ENCODE measurements around the gene TENM4.

TENM4 gene

DNA sequence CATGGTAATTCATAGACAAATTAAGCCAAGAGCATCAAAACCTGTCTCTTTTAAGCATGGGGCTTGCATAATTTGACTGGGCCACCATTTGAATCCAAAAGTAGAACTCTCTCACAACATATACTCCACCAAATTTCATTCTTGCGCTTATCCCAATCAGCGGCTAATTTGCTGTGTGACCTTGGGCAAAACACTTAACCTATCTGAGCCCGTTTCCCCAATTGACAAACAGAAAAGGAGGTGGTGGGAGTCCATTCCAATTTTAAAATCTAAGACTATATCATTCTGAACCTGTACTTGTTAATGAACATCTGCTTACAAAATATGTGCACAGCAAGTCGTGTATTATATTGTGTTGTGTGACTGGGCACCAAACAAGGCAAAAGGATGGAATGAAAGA is 528.1 kb downstream of the TENM4 start:
- Mint-ChIP-seq H3K36me3 (ENCODE audit: insufficient read depth) (no peaks in the 10 kb centered on the region), H3K9me3 (peaks cover 6% of the 10 kb centered on the region), H3K4me1 (no peaks in the 10 kb centered on the region), H3K4me3 (no peak overlapping the region), H3K27me3 (no peaks in the 10 kb centered on the region), H3K27ac (ENCODE audit: low read depth) (no peak overlapping the region)
- no peak for ATAC-seq (replicated peaks; ENCODE audit: extremely low read depth, poor library complexity, severe bottlenecking)
- no peak for DNase-seq (ENCODE audit: low spot score in 2 of 2)

- no peak for ATAC-seq (replicated peaks; ENCODE audit: extremely low read depth, poor library complexity, severe bottlenecking)
- no peaks in the 10 kb centered on the region for H3K4me1 Mint-ChIP-seq
- no peaks in the 10 kb centered on the region for H3K27me3 Mint-ChIP-seq
- no peak for DNase-seq (ENCODE audit: low spot score in 2 of 2)
- no peak overlapping the region for H3K4me3 Mint-ChIP-seq
- peaks cover 6% of the 10 kb centered on the region for H3K9me3 Mint-ChIP-seq
- H3K27ac Mint-ChIP-seq (ENCODE audit: low read depth): no peak overlapping the region
- no peaks in the 10 kb centered on the region for H3K36me3 Mint-ChIP-seq (ENCODE audit: insufficient read depth)
Measured at GRCh38 chr11:78910322-78910721, 530.5 kb downstream of the TENM4 start.

DNA sequence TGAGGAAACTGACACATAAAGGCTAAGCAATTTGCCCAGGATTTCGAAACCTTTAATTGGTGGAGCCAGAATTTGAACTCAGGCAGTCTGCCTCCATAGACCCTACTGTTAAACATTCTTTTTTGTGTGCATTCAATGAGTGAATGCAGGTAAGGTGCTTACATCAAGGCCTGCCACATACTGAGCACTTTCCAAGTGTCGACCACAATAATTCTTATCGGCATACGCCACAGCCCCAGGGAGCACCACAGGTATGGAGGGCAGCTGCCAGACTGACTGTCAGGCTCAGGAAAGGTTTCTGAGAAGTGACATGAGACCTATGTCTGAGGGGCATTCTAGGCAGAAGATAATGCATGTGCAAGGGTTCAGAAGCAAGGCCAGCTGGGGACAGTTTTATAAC is 531.4 kb downstream of the TENM4 start:
- H3K4me3 Mint-ChIP-seq: no peak overlapping the region

DNA sequence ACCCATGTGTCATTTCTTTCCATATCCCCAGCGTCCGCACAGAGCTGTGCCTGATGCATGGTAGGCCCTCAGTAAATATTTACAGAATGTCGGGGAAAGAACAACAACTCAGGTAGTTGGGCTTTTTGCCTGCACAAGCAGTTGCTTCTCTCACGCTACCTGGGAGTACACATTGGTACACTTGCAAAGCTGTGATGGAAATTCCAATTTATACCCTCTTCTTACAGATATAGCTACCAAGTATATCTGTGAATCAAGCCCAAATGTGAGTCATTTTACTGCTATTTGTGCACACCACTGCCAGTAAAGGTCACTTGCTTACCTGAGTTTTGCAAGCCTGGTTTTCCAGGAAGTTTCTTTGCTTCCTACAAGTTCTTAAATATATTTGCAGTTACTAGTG is 533.2 kb downstream of the TENM4 start:
- Mint-ChIP-seq H3K27me3 (peaks cover 3% of the 10 kb centered on the region), H3K9me3 (no peaks in the 10 kb centered on the region), H3K36me3 (ENCODE audit: insufficient read depth) (no peaks in the 10 kb centered on the region), H3K4me3 (no peak overlapping the region), H3K4me1 (no peaks in the 10 kb centered on the region), H3K27ac (ENCODE audit: low read depth) (no peak overlapping the region)
- DNase-seq (ENCODE audit: low spot score in 2 of 2) (no peak), ATAC-seq (replicated peaks; ENCODE audit: extremely low read depth, poor library complexity, severe bottlenecking) (no peak)

More for the DNA sequence above, 531.4 kb downstream of the TENM4 start:
- DNase-seq (ENCODE audit: low spot score in 2 of 2): no peak
- Mint-ChIP-seq H3K27me3 (no peaks in the 10 kb centered on the region), H3K4me1 (no peaks in the 10 kb centered on the region), H3K27ac (ENCODE audit: low read depth) (no peak overlapping the region), H3K9me3 (peaks cover 6% of the 10 kb centered on the region), H3K36me3 (ENCODE audit: insufficient read depth) (no peaks in the 10 kb centered on the region)
- ATAC-seq (replicated peaks; ENCODE audit: extremely low read depth, poor library complexity, severe bottlenecking): no peak

- no peaks in the 10 kb centered on the region for H3K4me1 Mint-ChIP-seq
- H3K36me3 Mint-ChIP-seq (ENCODE audit: insufficient read depth): no peaks in the 10 kb centered on the region
- no peak overlapping the region for H3K4me3 Mint-ChIP-seq
- ATAC-seq (replicated peaks; ENCODE audit: extremely low read depth, poor library complexity, severe bottlenecking) (no peak), DNase-seq (ENCODE audit: low spot score in 2 of 2) (no peak)
- H3K27ac Mint-ChIP-seq (ENCODE audit: low read depth): no peak overlapping the region
- peaks cover 14% of the 10 kb centered on the region for H3K27me3 Mint-ChIP-seq
- no peaks in the 10 kb centered on the region for H3K9me3 Mint-ChIP-seq
Measured at GRCh38 chr11:78906566-78906965, 534.3 kb downstream of the TENM4 start.

DNA sequence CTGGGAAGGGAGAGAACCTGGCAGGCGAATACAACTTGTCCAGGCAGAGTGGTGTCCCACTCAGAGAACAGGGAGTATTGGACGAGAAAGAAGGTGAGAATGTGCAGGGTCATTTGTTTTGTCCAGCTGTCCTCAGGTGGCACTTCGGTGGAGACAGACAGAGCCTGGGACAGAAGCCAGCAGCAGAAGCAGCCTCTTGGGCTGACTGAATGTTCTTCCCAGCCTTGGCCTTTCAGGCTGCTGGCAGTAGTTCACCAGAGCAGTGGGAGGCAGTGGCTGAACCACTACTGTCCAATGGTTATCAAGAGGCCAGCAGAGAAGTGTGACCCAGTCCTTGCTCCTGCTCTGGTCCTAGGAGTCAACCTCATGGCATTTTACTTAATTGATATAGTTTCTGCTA is 535.1 kb downstream of the TENM4 start:
- no peak overlapping the region for H3K4me3 Mint-ChIP-seq
- ATAC-seq (replicated peaks; ENCODE audit: extremely low read depth, poor library complexity, severe bottlenecking): no peak

DNA sequence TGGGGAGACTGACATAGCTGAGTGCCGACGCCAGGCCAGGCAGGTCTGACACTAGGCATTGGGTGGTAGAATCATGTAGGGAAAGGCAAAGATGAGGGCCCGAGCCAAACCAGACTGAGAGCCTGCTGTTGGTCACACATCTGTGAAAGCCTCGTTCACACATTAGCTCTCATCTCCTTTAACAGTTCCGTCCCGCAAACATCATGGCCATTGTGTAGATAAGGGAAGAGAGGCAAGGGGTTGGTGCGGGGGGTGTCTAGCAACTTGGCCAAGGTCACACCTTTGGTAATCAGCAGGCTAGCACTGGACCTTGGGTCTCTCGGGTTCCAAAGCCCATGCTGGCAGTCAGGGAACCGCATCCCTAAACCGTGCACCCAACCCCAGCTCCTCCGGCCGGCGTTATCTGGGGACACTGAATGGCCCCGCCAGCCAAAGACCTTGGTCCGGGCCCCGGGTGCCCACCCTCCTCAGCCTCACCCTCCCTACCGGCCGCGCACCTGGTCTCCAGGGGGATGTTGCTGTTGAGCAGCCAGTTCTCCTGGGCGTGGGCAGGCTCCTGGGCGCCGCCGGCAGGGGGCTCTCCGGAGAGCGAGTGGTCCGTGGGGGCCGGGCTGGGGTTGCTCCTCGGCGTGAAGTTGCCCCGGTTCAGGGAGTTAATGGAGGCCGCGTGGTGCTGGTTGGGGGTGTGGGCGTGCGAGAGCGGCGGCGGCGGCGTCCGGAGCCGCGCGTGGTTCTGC is 537.9 kb downstream of the TENM4 start:
- Mint-ChIP-seq H3K36me3 (ENCODE audit: insufficient read depth) (no peaks in the 10 kb centered on the region), H3K9me3 (no peaks in the 10 kb centered on the region), H3K27ac (ENCODE audit: low read depth) (no peak overlapping the region), H3K4me3 (no peak overlapping the region), H3K4me1 (no peaks in the 10 kb centered on the region), H3K27me3 (peaks cover 15% of the 10 kb centered on the region)
- DNase-seq (ENCODE audit: low spot score in 2 of 2): no peak
- no peak for ATAC-seq (replicated peaks; ENCODE audit: extremely low read depth, poor library complexity, severe bottlenecking)

More for the DNA sequence above, 535.1 kb downstream of the TENM4 start:
- no peak for DNase-seq (ENCODE audit: low spot score in 2 of 2)
- Mint-ChIP-seq H3K4me1 (no peaks in the 10 kb centered on the region), H3K27me3 (peaks cover 15% of the 10 kb centered on the region), H3K27ac (ENCODE audit: low read depth) (no peak overlapping the region), H3K9me3 (no peaks in the 10 kb centered on the region), H3K36me3 (ENCODE audit: insufficient read depth) (no peaks in the 10 kb centered on the region)

DNA sequence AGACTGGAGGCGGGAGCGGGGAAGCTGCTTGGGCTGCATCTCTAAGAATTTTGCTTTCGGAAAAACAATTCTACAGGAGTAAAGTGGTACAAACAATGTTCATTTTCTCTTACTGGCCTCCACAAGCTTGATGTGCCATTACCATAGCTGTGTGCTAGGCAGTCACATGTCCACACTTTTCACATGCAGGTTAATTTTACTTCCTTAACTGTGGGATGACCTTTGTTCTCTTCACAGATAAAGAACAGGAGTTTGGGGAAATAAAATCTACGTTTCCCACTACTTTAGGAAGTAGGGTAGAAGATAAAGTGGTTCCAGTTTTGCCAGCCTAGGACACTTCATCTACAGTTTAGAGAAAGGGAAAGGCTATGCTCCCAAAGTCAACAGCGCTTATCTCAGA is 539.0 kb downstream of the TENM4 start:
- Mint-ChIP-seq H3K27ac (ENCODE audit: low read depth) (no peak overlapping the region), H3K27me3 (peaks cover 15% of the 10 kb centered on the region), H3K36me3 (ENCODE audit: insufficient read depth) (no peaks in the 10 kb centered on the region), H3K4me3 (no peak overlapping the region), H3K4me1 (no peaks in the 10 kb centered on the region), H3K9me3 (no peaks in the 10 kb centered on the region)
- ATAC-seq (replicated peaks; ENCODE audit: extremely low read depth, poor library complexity, severe bottlenecking) (no peak), DNase-seq (ENCODE audit: low spot score in 2 of 2) (no peak)

DNA sequence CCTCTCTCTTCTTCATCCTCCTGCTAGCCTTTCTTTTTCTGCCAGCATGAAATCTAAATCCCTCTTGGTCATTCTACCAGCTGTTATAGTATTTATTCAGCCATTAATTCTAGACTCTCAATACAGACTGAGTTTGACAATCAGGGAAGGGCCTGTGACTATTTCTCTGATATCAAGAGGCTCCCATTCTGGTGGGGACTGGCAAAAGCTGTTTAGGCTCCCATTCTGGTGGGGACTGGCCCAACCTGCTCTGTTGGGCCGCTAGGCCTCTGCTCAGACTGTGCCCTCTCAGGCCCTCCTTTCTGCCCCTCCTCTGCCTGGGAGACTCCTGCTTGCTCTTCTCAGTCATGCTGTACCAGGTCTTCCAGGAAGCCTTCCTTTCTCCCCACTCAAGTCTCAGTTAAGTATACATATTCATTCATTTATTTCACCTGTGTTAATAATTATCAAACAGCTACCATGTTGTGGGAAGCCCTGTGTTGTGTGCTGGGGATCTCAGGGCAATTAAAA is 542.5 kb downstream of the TENM4 start:
- Mint-ChIP-seq H3K27me3 (peaks cover 15% of the 10 kb centered on the region), H3K4me3 (no peak overlapping the region), H3K4me1 (no peaks in the 10 kb centered on the region), H3K9me3 (no peaks in the 10 kb centered on the region), H3K36me3 (ENCODE audit: insufficient read depth) (no peaks in the 10 kb centered on the region), H3K27ac (ENCODE audit: low read depth) (no peak overlapping the region)
- ATAC-seq (replicated peaks; ENCODE audit: extremely low read depth, poor library complexity, severe bottlenecking) (no peak), DNase-seq (ENCODE audit: low spot score in 2 of 2) (no peak)

DNA sequence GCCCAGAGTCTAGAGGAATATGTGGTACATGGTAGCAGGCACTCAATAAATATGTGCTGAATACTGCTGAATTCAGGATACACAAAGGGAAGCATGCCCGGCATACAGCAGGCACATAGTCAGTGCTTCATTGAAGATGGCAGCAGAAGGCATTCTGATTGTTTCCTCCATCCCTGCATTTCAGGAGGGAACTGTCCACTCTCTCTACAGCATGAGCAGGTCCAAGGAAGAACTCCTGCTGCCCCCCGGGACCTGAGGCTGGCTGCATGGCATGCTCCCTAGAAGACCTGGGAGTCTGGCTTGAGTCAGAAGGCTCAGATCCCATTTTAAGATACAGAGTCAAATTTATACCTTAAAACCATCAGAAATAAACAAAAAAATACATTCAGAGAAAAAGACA is 546.8 kb downstream of the TENM4 start:
- ATAC-seq (replicated peaks; ENCODE audit: extremely low read depth, poor library complexity, severe bottlenecking): no peak
- Mint-ChIP-seq H3K4me1 (no peaks in the 10 kb centered on the region), H3K36me3 (ENCODE audit: insufficient read depth) (no peaks in the 10 kb centered on the region), H3K27ac (ENCODE audit: low read depth) (no peak overlapping the region), H3K27me3 (peaks cover 9% of the 10 kb centered on the region), H3K9me3 (no peaks in the 10 kb centered on the region), H3K4me3 (no peak overlapping the region)
- no peak for DNase-seq (ENCODE audit: low spot score in 2 of 2)

GRCh38 chr11:78889698-78890097 is 551.1 kb downstream of the TENM4 start:
- ATAC-seq (replicated peaks; ENCODE audit: extremely low read depth, poor library complexity, severe bottlenecking) (no peak), DNase-seq (ENCODE audit: low spot score in 2 of 2) (no peak)
- peaks cover 9% of the 10 kb centered on the region for H3K27me3 Mint-ChIP-seq
- no peak overlapping the region for H3K4me3 Mint-ChIP-seq
- H3K36me3 Mint-ChIP-seq (ENCODE audit: insufficient read depth): no peaks in the 10 kb centered on the region
- no peaks in the 10 kb centered on the region for H3K4me1 Mint-ChIP-seq
- H3K9me3 Mint-ChIP-seq: no peaks in the 10 kb centered on the region
- H3K27ac Mint-ChIP-seq (ENCODE audit: low read depth): no peak overlapping the region

- no peaks in the 10 kb centered on the region for H3K4me1 Mint-ChIP-seq
- ATAC-seq (replicated peaks; ENCODE audit: extremely low read depth, poor library complexity, severe bottlenecking): no peak
- H3K9me3 Mint-ChIP-seq: no peaks in the 10 kb centered on the region
- H3K27ac Mint-ChIP-seq (ENCODE audit: low read depth): no peak overlapping the region
- H3K4me3 Mint-ChIP-seq: no peak overlapping the region
- H3K36me3 Mint-ChIP-seq (ENCODE audit: insufficient read depth): no peaks in the 10 kb centered on the region
- H3K27me3 Mint-ChIP-seq: peaks cover 17% of the 10 kb centered on the region
- no peak for DNase-seq (ENCODE audit: low spot score in 2 of 2)
Measured at GRCh38 chr11:78886616-78887015, 554.2 kb downstream of the TENM4 start.

DNA sequence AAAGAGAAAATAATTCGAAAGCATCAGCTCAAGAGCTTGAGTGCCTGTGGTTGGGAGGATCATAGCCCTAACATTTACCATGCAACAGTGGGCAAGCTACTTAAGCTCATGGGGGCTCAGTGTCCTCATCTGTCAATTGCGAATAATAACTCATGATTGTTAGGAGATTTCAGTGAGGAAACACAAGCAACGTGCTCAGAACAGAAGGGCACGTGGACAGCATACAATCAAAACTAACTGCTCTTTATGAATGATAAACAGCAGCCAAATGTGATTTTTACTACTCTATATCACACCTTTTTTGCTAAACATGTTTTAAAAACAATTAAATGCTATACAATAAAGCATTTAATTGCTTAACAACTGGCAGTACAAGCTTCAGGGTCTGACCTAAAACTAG is 556.1 kb downstream of the TENM4 start:
- peaks cover 16% of the 10 kb centered on the region for H3K27me3 Mint-ChIP-seq
- H3K27ac Mint-ChIP-seq (ENCODE audit: low read depth): no peak overlapping the region
- H3K36me3 Mint-ChIP-seq (ENCODE audit: insufficient read depth): no peaks in the 10 kb centered on the region
- no peaks in the 10 kb centered on the region for H3K9me3 Mint-ChIP-seq
- H3K4me3 Mint-ChIP-seq: no peak overlapping the region
- no peak for DNase-seq (ENCODE audit: low spot score in 2 of 2)
- H3K4me1 Mint-ChIP-seq: no peaks in the 10 kb centered on the region
- ATAC-seq (replicated peaks; ENCODE audit: extremely low read depth, poor library complexity, severe bottlenecking): no peak

Data from central memory CD8-positive, alpha-beta T cell (primary cell).